HepG2 (cell line): ENCODE measurements around the gene APOM. TPM values are rescaled to one million over a fixed set of nuclear protein-coding genes. Genes with fewer than 3 reads are reported as not detected.

ENCODE experiments used
- ATAC-seq: fragments of 200-7000 bp; cut with Tn5 transposase; 3 replicates; pipeline ENCODE4 v1.9.1; 2020; ENCODE audit warnings: mild to moderate bottlenecking, moderate library complexity
- BruUV-seq: library from RNA; stranded (reverse); fragments of 400-500 nt; replicated peaks from 2 replicates; lab custom pipeline; 2021; lab: Mats Ljungman, UMichigan
- CTCF ChIA-PET: fragments of 300-600 bp; formaldehyde crosslinking; extraction: SDS; loops from one replicate; lab custom pipeline; 2021; ENCODE audit warnings: low total read pairs, inconsistent platforms, low intra/inter-chr PET ratio; lab: Yijun Ruan, JAX
- POLR2A ChIA-PET: fragments of 350-600 bp; sonication (Branson Sonifier 250); formaldehyde crosslinking; loops from one replicate; lab custom pipeline; 2020; ENCODE audit warnings: antibody characterized with exemption, inconsistent platforms; lab: Yijun Ruan, JAX
- DNase-seq: peaks from one replicate; pipeline ENCODE4 v3.0.0-alpha.2; 2015; ENCODE audit warnings: low spot score
- FAIRE-seq: peaks from 3 replicates; lab custom pipeline; 2011; peaks lifted over from hg19 to GRCh38; lab: Jason Lieb, UNC
- H2AFZ ChIP-seq: one replicate; pipeline ENCODE4 v1.6.1; 2011; ENCODE audit warnings: low read length, inconsistent platforms
- H3K27ac ChIP-seq: fragments of 300-600 bp; 3 replicates; pipeline ENCODE4 v1.8.0; 2011; ENCODE audit warnings: mixed run types, mild to moderate bottlenecking, mixed read lengths, low read length, inconsistent platforms; ENCODE audit not compliant: insufficient read depth; ENCODE audit errors: extremely low read length
- H3K27me3 ChIP-seq, 2 experiments: fragments of 200-600 bp in 1 of 2; 2 replicates in 1 of 2; 3 replicates in 1 of 2; pipeline versions ENCODE4 v1.6.0 to v1.8.0; 2011; ENCODE audit warnings: low read length in 2 of 2, mild to moderate bottlenecking in 2 of 2, moderate library complexity in 2 of 2, inconsistent platforms in 1 of 2; ENCODE audit not compliant: insufficient read depth in 2 of 2, control insufficient read depth in 1 of 2
- H3K36me3 ChIP-seq, 2 experiments: fragments of 200-600 bp in 1 of 2; replicated peaks in 1 of 2; 2 replicates in 1 of 2; 3 replicates in 1 of 2; pipeline versions ENCODE4 v1.5.1 to v1.8.0; 2011; ENCODE audit warnings: low read length in 2 of 2, inconsistent platforms in 1 of 2; ENCODE audit not compliant: insufficient read depth in 2 of 2, control insufficient read depth in 1 of 2
- H3K4me1 ChIP-seq: 2 replicates; pipeline ENCODE4 v1.5.1; 2012; ENCODE audit warnings: low read length, inconsistent platforms; ENCODE audit not compliant: insufficient read depth
- H3K4me2 ChIP-seq: 2 replicates; pipeline ENCODE4 v1.6.0; 2011; ENCODE audit warnings: low read depth, low read length, inconsistent platforms
- H3K4me3 ChIP-seq, 3 experiments: fragments of 200-600 bp in 1 of 3; sonication (generic), shearing (Covaris generic) in 1 of 3; replicated peaks in 1 of 3; 2 replicates each; pipeline ENCODE4 v1.5.1; 2011 to 2016; ENCODE audit warnings: low read length in 3 of 3, inconsistent platforms in 2 of 3, low read depth in 2 of 3, mild to moderate bottlenecking in 2 of 3, control low read depth in 1 of 3, mixed read lengths in 1 of 3; ENCODE audit not compliant: insufficient read depth in 1 of 3
- H3K79me2 ChIP-seq: one replicate; pipeline ENCODE4 v1.6.1; 2011; ENCODE audit warnings: low read length, inconsistent platforms; ENCODE audit not compliant: insufficient read depth
- H3K9ac ChIP-seq: 2 replicates; pipeline ENCODE4 v1.6.0; 2011; ENCODE audit warnings: mild to moderate bottlenecking, low read depth, low read length, inconsistent platforms; ENCODE audit not compliant: insufficient read depth
- H3K9me3 ChIP-seq: 2 replicates; pipeline ENCODE4 v1.5.1; 2012; ENCODE audit warnings: mild to moderate bottlenecking, low read length
- H4K20me1 ChIP-seq: 2 replicates; pipeline ENCODE4 v1.6.0; 2011; ENCODE audit warnings: inconsistent platforms, mild to moderate bottlenecking, low read length, moderate library complexity; ENCODE audit not compliant: insufficient read depth
- HNRNPLL ChIP-seq: fragments of 200-400 bp; formaldehyde crosslinking; IDR thresholded peaks from 2 replicates; pipeline ENCODE4 v1.6.1; 2017; ENCODE audit warnings: mild to moderate bottlenecking, low read depth, low read length; ENCODE audit not compliant: poor library complexity, severe bottlenecking
- MTF2 ChIP-seq: sonication (generic); formaldehyde crosslinking; IDR thresholded peaks from 2 replicates; pipeline ENCODE4 v1.5.0; 2020; ENCODE audit warnings: missing genetic modification reagents, borderline replicate concordance
- WGBS: methylation state at CpG from one replicate; pipeline ENCODE4 v1.1.6; 2017; ENCODE audit warnings: low lambda C conversion rate; 5-methylcytosine and 5-hydroxymethylcytosine counted together
- in situ Hi-C: cut with HindIII; loops from 2 replicates; pipeline ENCODE4 v1.10.0; 2017; ENCODE audit warnings: low pct_unique_long_range_greater_than_20kb; ENCODE audit not compliant: extremely low pct_ligation_motif_present
- intact Hi-C: fragments of 100-400 bp; cut with micrococcal nuclease; formaldehyde crosslinking; loops from one replicate; pipeline ENCODE4 v1.10.0; 2022; ENCODE audit not compliant: unreplicated experiment
- polyA plus RNA-seq, 8 experiments: library from polyadenylated mRNA; depleted of rRNA in 3 of 8; stranded (reverse) in 7 of 8; unstranded in 1 of 8; fragments of >200 nt; fragmentation: Illumina TruSeq in 4 of 8; extraction: Trizol in 4 of 8; gene quantifications; 2 replicates each; pipeline versions ENCODE4 v1.2.1 to v1.2.3, GENCODE V29; 2011 to 2016; ENCODE audit warnings: low read depth in 4 of 8, missing spikeins in 1 of 8, mixed read lengths in 1 of 8; ENCODE audit not compliant: insufficient read depth in 1 of 8
- total RNA-seq, 5 experiments: library from RNA; depleted of rRNA; stranded (reverse); fragments of >200 nt; fragmentation: Illumina TruSeq; extraction: Trizol; gene quantifications; 2 replicates each; pipeline ENCODE4 v1.2.3, GENCODE V29; 2016; ENCODE audit warnings: low read depth in 1 of 5
- TF ChIP-seq, protein P1 (sequence below): sonication (generic); formaldehyde crosslinking; IDR thresholded peaks from 2 replicates; pipeline ENCODE4 v1.9.0; 2021; ENCODE audit warnings: missing genetic modification reagents, borderline replicate concordance
- TF ChIP-seq, protein P2 (sequence below): sonication (generic); formaldehyde crosslinking; IDR thresholded peaks from 2 replicates; pipeline ENCODE4 v1.5.0; 2020; ENCODE audit warnings: mild to moderate bottlenecking, missing genetic modification reagents
- TF ChIP-seq, protein P3 (sequence below): sonication (generic); formaldehyde crosslinking; IDR thresholded peaks from 2 replicates; pipeline ENCODE4 v1.5.0; 2020; ENCODE audit warnings: mild to moderate bottlenecking, missing genetic modification reagents, moderate library complexity
- TF ChIP-seq, protein P4 (sequence below): sonication (generic); formaldehyde crosslinking; IDR thresholded peaks from 2 replicates; pipeline ENCODE4 v1.4.0; 2020; ENCODE audit warnings: missing genetic modification reagents

Gene APOM
- total and polyA plus RNA-seq, 2 of the 13 experiments (the other 11 are each of a cell fraction or from before 2014, with no cell fraction given) = 98.2 to 1,140 TPM

DNA sequence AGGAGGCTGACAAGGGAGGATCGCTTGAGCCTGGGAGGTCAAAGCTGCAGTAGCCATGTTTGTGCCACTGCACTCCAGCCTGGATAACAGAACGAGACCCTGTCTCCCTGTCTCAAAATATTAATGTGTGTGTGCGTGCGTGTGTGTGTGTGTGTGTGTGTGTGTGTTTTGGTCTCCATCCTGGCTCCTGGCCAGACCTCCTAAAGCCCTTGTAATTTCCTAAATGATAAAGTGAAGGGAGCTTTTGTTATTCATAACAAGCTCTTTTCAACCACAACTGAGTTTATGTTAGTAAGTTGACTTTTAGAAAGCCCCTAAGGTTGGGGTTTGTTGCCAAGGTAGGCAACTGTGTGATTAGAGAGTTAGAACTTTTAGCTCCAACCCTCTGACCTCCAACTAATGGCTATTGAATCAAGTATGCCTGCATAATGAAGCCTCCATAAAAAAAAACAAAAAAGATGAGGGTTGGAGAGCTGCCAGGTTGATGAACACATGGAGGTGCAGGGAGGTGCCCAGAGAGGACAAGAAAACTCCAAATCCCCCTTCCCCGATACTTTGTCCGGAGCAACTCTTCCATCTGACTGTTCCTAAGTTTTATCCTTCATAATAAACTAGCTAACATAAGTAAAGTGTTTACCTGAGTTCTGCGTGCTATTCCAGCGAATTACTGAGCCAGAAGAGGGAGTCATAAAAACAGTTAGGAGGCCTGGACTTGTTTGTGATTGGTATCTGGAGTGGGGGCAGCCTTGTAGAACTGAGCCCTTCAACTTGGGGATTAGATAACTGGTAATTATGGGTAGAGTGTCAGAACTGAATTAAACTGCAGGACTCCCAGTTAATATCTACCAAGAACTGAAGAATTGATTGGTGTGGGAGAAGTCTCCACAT, 45.9 kb upstream of the APOM start:
- no peaks in the 10 kb centered on the region for H3K36me3 ChIP-seq
- peaks cover 0 to 2% of the 10 kb centered on the region in 2 experiments; a peak in 2 of 5 replicates for H3K27me3 ChIP-seq
- no peaks in the 10 kb centered on the region for H3K9me3 ChIP-seq
- no peaks in the 10 kb centered on the region for H3K79me2 ChIP-seq
- FAIRE-seq (no peak), ATAC-seq (no peak), DNase-seq (no peak)
- H4K20me1 ChIP-seq = no peaks in the 10 kb centered on the region
- H3K4me1 ChIP-seq = peaks cover 33% of the 10 kb centered on the region
- in situ Hi-C loops = no loop called here
- intact Hi-C loops = no loop called here
- no peak overlapping the region for H3K27ac ChIP-seq
- H2AFZ ChIP-seq = no peak overlapping the region
- WGBS = 51% methylated on average over 7 of the region's 8 CpGs
- BruUV-seq = no TSS peak
- H3K4me3 ChIP-seq = no peak overlapping the region
- POLR2A ChIA-PET = interaction anchor here (1.0 kb wide), 2 partner anchors 11 to 68 kb away, joined by 4 to 5 read pairs; partner anchors contain the start of gene DDX39B
- CTCF ChIA-PET = no interaction called here
- TF ChIP-seq, protein P1, sequence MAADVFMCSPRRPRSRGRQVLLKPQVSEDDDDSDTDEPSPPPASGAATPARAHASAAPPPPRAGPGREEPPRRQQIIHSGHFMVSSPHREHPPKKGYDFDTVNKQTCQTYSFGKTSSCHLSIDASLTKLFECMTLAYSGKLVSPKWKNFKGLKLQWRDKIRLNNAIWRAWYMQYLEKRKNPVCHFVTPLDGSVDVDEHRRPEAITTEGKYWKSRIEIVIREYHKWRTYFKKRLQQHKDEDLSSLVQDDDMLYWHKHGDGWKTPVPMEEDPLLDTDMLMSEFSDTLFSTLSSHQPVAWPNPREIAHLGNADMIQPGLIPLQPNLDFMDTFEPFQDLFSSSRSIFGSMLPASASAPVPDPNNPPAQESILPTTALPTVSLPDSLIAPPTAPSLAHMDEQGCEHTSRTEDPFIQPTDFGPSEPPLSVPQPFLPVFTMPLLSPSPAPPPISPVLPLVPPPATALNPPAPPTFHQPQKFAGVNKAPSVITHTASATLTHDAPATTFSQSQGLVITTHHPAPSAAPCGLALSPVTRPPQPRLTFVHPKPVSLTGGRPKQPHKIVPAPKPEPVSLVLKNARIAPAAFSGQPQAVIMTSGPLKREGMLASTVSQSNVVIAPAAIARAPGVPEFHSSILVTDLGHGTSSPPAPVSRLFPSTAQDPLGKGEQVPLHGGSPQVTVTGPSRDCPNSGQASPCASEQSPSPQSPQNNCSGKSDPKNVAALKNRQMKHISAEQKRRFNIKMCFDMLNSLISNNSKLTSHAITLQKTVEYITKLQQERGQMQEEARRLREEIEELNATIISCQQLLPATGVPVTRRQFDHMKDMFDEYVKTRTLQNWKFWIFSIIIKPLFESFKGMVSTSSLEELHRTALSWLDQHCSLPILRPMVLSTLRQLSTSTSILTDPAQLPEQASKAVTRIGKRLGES (CRISPR knock-in tag) = no peak
- no peak for TF ChIP-seq MTF2 (CRISPR knock-in tag)
- TF ChIP-seq HNRNPLL = no peak
- TF ChIP-seq, protein P2, sequence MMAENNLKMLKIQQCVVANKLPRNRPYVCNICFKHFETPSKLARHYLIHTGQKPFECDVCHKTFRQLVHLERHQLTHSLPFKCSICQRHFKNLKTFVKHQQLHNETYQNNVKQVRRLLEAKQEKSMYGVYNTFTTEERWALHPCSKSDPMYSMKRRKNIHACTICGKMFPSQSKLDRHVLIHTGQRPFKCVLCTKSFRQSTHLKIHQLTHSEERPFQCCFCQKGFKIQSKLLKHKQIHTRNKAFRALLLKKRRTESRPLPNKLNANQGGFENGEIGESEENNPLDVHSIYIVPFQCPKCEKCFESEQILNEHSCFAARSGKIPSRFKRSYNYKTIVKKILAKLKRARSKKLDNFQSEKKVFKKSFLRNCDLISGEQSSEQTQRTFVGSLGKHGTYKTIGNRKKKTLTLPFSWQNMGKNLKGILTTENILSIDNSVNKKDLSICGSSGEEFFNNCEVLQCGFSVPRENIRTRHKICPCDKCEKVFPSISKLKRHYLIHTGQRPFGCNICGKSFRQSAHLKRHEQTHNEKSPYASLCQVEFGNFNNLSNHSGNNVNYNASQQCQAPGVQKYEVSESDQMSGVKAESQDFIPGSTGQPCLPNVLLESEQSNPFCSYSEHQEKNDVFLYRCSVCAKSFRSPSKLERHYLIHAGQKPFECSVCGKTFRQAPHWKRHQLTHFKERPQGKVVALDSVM (CRISPR knock-in tag) = peak; percentile 55; the same call in 1 of the 2 replicates
- TF ChIP-seq, protein P3, sequence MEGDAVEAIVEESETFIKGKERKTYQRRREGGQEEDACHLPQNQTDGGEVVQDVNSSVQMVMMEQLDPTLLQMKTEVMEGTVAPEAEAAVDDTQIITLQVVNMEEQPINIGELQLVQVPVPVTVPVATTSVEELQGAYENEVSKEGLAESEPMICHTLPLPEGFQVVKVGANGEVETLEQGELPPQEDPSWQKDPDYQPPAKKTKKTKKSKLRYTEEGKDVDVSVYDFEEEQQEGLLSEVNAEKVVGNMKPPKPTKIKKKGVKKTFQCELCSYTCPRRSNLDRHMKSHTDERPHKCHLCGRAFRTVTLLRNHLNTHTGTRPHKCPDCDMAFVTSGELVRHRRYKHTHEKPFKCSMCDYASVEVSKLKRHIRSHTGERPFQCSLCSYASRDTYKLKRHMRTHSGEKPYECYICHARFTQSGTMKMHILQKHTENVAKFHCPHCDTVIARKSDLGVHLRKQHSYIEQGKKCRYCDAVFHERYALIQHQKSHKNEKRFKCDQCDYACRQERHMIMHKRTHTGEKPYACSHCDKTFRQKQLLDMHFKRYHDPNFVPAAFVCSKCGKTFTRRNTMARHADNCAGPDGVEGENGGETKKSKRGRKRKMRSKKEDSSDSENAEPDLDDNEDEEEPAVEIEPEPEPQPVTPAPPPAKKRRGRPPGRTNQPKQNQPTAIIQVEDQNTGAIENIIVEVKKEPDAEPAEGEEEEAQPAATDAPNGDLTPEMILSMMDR (CRISPR knock-in tag) = 0 out of 2 replicates have a peak, but pooled peaks have one; percentile 3
- TF ChIP-seq, protein P4, sequence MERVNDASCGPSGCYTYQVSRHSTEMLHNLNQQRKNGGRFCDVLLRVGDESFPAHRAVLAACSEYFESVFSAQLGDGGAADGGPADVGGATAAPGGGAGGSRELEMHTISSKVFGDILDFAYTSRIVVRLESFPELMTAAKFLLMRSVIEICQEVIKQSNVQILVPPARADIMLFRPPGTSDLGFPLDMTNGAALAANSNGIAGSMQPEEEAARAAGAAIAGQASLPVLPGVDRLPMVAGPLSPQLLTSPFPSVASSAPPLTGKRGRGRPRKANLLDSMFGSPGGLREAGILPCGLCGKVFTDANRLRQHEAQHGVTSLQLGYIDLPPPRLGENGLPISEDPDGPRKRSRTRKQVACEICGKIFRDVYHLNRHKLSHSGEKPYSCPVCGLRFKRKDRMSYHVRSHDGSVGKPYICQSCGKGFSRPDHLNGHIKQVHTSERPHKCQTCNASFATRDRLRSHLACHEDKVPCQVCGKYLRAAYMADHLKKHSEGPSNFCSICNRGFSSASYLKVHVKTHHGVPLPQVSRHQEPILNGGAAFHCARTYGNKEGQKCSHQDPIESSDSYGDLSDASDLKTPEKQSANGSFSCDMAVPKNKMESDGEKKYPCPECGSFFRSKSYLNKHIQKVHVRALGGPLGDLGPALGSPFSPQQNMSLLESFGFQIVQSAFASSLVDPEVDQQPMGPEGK (CRISPR knock-in tag) = no peak
- no peak overlapping the region for H3K9ac ChIP-seq
- H3K4me2 ChIP-seq = no peak overlapping the region
